GM12878 (cell line): ENCODE data around the gene CROCC. TPM values are rescaled to one million over a fixed set of nuclear protein-coding genes. Genes with fewer than 3 reads are reported as not detected.
A peak's percentile ranks its signal among the peaks of the same experiment; 100 is the strongest.

Experiments used
- BACH1 ChIP-seq: fragments of 450-650 bp; IDR thresholded peaks from 2 replicates; pipeline ENCODE4 v1.6.1; 2017; ENCODE audit warnings: mild to moderate bottlenecking, borderline replicate concordance
- BCL11A ChIP-seq: IDR thresholded peaks from 2 replicates; pipeline ENCODE4 v1.6.1; 2011; ENCODE audit warnings: low read depth, low read length
- FOXM1 ChIP-seq: IDR thresholded peaks from 2 replicates; pipeline ENCODE4 v1.6.1; 2012; ENCODE audit warnings: low read depth, mild to moderate bottlenecking, inconsistent platforms, low read length, moderate library complexity
- IRF4 ChIP-seq: IDR thresholded peaks from 2 replicates; pipeline ENCODE4 v1.6.1; 2011; ENCODE audit warnings: low read depth, low read length
- MTA2 ChIP-seq: fragments of 450-650 bp; IDR thresholded peaks from 2 replicates; pipeline ENCODE4 v1.6.1; 2016; ENCODE audit warnings: low read depth, mild to moderate bottlenecking, moderate library complexity
- NRF1 ChIP-seq: conservative IDR thresholded peaks from 2 replicates; pipeline ENCODE4 v1.6.1; 2011; ENCODE audit warnings: mild to moderate bottlenecking, low read depth, low read length, improper control_type of control experiment
- PAX5 ChIP-seq: IDR thresholded peaks from 2 replicates; pipeline ENCODE4 v1.6.1; 2011; ENCODE audit warnings: low read depth, low read length, borderline replicate concordance
- POU2F2 ChIP-seq: IDR thresholded peaks from 3 replicates; pipeline ENCODE4 v1.6.1; 2011; ENCODE audit warnings: low read depth, mild to moderate bottlenecking, low read length, borderline replicate concordance
- RAD21 ChIP-seq: IDR thresholded peaks from 2 replicates; pipeline ENCODE4 v1.6.1; 2011; ENCODE audit warnings: mild to moderate bottlenecking, low read depth, low read length, moderate library complexity; ENCODE audit not compliant: insufficient read depth
- SIX5 ChIP-seq: IDR thresholded peaks from 2 replicates; pipeline ENCODE4 v1.6.1; 2011; ENCODE audit warnings: mild to moderate bottlenecking, low read depth, low read length, moderate library complexity; ENCODE audit not compliant: severe bottlenecking
- SPI1 ChIP-seq: IDR thresholded peaks from 2 replicates; pipeline ENCODE4 v1.6.1; 2011; ENCODE audit warnings: low read depth, mild to moderate bottlenecking, low read length, moderate library complexity, borderline replicate concordance; ENCODE audit not compliant: insufficient read depth
- STAT1 ChIP-seq: fragments of 450-650 bp; conservative IDR thresholded peaks from 2 replicates; pipeline ENCODE4 v1.6.1; 2014; ENCODE audit warnings: antibody characterized with exemption, mild to moderate bottlenecking
- SUZ12 ChIP-seq: fragments of 200-600 bp; sonication (generic); IDR thresholded peaks from one replicate; pipeline ENCODE4 v1.6.1; 2018; ENCODE audit warnings: antibody characterized with exemption, mild to moderate bottlenecking; ENCODE audit not compliant: unreplicated experiment
- ZSCAN29 ChIP-seq: fragments of 450-650 bp; IDR thresholded peaks from 2 replicates; pipeline ENCODE4 v1.6.1; 2017; ENCODE audit warnings: mild to moderate bottlenecking, moderate library complexity
- polyA plus RNA-seq, 11 experiments: library from polyadenylated mRNA; depleted of rRNA in 4 of 11; unstranded in 6 of 11; stranded (reverse) in 5 of 11; fragments of >200 nt; fragmentation: Nextera tagmentation in 4 of 11; fragmentation: Illumina TruSeq in 1 of 11; extraction: Ambion mirVana in 4 of 11; extraction: Trizol in 1 of 11; gene quantifications; 1 replicate in 1 of 11; 2 replicates in 10 of 11; pipeline versions ENCODE4 v1.2.1 to v1.2.3, GENCODE V29; 2011 to 2016; ENCODE audit warnings: inconsistent platforms in 2 of 11, missing spikeins in 2 of 11, low read depth in 1 of 11
- total RNA-seq, 4 experiments: library from RNA; depleted of rRNA in 3 of 4; stranded (reverse); fragments of >200 nt in 3 of 4; fragmentation: Illumina TruSeq in 1 of 4; extraction: Trizol in 1 of 4; gene quantifications; 2 replicates each; pipeline versions ENCODE4 v1.2.1 to v1.2.3, GENCODE V29; 2013 to 2021
- TF ChIP-seq, protein P1 (sequence below): fragments of 450-650 bp; IDR thresholded peaks from 2 replicates; pipeline ENCODE4 v1.6.1; 2017; ENCODE audit warnings: mild to moderate bottlenecking
- TF ChIP-seq, protein P2 (sequence below): fragments of 450-650 bp; IDR thresholded peaks from 2 replicates; pipeline ENCODE4 v1.6.1; 2014; ENCODE audit warnings: mild to moderate bottlenecking
- TF ChIP-seq, protein P3 (sequence below): fragments of 450-650 bp; formaldehyde crosslinking; IDR thresholded peaks from 2 replicates; pipeline ENCODE4 v1.5.0; 2022; ENCODE audit warnings: mild to moderate bottlenecking, missing genetic modification characterization
- TF ChIP-seq, protein P4 (sequence below): IDR thresholded peaks from 2 replicates; pipeline ENCODE4 v1.6.1; 2012; ENCODE audit warnings: improper control_type of control experiment, low read depth, low read length; ENCODE audit not compliant: insufficient replicate concordance

The CROCC gene
- total and polyA plus RNA-seq, 10 of the 15 experiments (the other 5 are each of a cell fraction or from before 2014, with no cell fraction given) = 0.04 to 5.5 (median 2.3) TPM

DNA sequence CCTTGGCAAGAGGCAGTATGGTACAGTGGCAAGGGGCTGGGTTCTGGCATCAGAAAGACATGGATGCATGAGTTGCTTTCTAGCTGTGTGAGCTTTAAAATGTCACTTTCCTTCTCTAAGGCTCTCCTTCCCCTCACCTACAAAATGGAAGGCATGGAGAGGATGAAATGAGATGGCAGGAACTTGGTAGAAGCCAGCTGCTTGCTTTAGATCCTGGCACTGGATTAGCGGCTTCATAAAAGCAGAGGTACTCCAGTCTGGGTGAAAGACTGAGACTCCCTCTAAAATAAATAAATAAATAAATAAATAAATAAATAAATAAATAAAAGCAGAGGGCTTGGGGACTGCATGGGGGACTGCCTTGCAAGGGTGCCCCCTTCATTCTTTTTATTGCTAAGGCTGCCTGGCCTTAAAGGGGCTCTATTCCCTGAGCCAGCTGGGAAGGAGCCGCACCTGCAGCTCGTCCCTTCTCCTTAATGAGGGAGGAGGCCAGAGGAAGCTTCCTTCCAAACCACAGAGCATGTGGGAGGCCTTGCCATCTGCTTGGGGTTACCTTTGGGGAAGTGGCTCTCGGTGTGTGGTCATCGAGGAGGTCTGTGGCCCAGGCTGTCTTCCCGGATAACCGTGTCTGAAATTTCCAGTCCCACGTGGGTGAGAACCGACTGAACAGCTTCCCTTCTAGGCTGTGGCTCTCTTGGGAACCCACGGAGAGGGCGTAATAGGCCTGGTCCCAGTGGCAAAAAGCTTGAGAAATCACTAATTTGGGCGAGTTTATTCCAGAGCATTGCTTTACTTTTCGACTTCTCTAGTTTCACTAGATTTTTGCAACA, 92.0 kb downstream of the CROCC start (continued):
- no peak for TF ChIP-seq RAD21
- TF ChIP-seq SPI1 = peak; percentile 80
- no peak for TF ChIP-seq IRF4
- no peak for TF ChIP-seq FOXM1
- no peak for TF ChIP-seq SIX5
- TF ChIP-seq, protein P1, sequence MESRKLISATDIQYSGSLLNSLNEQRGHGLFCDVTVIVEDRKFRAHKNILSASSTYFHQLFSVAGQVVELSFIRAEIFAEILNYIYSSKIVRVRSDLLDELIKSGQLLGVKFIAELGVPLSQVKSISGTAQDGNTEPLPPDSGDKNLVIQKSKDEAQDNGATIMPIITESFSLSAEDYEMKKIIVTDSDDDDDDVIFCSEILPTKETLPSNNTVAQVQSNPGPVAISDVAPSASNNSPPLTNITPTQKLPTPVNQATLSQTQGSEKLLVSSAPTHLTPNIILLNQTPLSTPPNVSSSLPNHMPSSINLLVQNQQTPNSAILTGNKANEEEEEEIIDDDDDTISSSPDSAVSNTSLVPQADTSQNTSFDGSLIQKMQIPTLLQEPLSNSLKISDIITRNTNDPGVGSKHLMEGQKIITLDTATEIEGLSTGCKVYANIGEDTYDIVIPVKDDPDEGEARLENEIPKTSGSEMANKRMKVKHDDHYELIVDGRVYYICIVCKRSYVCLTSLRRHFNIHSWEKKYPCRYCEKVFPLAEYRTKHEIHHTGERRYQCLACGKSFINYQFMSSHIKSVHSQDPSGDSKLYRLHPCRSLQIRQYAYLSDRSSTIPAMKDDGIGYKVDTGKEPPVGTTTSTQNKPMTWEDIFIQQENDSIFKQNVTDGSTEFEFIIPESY = no peak
- no peak for TF ChIP-seq BACH1
- TF ChIP-seq ZSCAN29 = no peak
- no peak for TF ChIP-seq POU2F2
- TF ChIP-seq SUZ12 = no peak
- 0 out of 2 replicates have a peak, but pooled peaks have one; percentile 10 for TF ChIP-seq BCL11A
- TF ChIP-seq, protein P2, sequence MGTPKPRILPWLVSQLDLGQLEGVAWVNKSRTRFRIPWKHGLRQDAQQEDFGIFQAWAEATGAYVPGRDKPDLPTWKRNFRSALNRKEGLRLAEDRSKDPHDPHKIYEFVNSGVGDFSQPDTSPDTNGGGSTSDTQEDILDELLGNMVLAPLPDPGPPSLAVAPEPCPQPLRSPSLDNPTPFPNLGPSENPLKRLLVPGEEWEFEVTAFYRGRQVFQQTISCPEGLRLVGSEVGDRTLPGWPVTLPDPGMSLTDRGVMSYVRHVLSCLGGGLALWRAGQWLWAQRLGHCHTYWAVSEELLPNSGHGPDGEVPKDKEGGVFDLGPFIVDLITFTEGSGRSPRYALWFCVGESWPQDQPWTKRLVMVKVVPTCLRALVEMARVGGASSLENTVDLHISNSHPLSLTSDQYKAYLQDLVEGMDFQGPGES = no peak
- TF ChIP-seq STAT1 = no peak
- TF ChIP-seq PAX5 = 0 out of 2 replicates have a peak, but pooled peaks have one; percentile 25
- TF ChIP-seq, protein P3, sequence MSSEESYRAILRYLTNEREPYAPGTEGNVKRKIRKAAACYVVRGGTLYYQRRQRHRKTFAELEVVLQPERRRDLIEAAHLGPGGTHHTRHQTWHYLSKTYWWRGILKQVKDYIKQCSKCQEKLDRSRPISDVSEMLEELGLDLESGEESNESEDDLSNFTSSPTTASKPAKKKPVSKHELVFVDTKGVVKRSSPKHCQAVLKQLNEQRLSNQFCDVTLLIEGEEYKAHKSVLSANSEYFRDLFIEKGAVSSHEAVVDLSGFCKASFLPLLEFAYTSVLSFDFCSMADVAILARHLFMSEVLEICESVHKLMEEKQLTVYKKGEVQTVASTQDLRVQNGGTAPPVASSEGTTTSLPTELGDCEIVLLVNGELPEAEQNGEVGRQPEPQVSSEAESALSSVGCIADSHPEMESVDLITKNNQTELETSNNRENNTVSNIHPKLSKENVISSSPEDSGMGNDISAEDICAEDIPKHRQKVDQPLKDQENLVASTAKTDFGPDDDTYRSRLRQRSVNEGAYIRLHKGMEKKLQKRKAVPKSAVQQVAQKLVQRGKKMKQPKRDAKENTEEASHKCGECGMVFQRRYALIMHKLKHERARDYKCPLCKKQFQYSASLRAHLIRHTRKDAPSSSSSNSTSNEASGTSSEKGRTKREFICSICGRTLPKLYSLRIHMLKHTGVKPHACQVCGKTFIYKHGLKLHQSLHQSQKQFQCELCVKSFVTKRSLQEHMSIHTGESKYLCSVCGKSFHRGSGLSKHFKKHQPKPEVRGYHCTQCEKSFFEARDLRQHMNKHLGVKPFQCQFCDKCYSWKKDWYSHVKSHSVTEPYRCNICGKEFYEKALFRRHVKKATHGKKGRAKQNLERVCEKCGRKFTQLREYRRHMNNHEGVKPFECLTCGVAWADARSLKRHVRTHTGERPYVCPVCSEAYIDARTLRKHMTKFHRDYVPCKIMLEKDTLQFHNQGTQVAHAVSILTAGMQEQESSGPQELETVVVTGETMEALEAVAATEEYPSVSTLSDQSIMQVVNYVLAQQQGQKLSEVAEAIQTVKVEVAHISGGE (CRISPR knock-in tag) = no peak
- TF ChIP-seq NRF1 = no peak
- TF ChIP-seq, protein P4, sequence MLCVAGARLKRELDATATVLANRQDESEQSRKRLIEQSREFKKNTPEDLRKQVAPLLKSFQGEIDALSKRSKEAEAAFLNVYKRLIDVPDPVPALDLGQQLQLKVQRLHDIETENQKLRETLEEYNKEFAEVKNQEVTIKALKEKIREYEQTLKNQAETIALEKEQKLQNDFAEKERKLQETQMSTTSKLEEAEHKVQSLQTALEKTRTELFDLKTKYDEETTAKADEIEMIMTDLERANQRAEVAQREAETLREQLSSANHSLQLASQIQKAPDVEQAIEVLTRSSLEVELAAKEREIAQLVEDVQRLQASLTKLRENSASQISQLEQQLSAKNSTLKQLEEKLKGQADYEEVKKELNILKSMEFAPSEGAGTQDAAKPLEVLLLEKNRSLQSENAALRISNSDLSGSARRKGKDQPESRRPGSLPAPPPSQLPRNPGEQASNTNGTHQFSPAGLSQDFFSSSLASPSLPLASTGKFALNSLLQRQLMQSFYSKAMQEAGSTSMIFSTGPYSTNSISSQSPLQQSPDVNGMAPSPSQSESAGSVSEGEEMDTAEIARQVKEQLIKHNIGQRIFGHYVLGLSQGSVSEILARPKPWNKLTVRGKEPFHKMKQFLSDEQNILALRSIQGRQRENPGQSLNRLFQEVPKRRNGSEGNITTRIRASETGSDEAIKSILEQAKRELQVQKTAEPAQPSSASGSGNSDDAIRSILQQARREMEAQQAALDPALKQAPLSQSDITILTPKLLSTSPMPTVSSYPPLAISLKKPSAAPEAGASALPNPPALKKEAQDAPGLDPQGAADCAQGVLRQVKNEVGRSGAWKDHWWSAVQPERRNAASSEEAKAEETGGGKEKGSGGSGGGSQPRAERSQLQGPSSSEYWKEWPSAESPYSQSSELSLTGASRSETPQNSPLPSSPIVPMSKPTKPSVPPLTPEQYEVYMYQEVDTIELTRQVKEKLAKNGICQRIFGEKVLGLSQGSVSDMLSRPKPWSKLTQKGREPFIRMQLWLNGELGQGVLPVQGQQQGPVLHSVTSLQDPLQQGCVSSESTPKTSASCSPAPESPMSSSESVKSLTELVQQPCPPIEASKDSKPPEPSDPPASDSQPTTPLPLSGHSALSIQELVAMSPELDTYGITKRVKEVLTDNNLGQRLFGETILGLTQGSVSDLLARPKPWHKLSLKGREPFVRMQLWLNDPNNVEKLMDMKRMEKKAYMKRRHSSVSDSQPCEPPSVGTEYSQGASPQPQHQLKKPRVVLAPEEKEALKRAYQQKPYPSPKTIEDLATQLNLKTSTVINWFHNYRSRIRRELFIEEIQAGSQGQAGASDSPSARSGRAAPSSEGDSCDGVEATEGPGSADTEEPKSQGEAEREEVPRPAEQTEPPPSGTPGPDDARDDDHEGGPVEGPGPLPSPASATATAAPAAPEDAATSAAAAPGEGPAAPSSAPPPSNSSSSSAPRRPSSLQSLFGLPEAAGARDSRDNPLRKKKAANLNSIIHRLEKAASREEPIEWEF = no peak
- 0 out of 2 replicates have a peak, but pooled peaks have one; percentile 21 for TF ChIP-seq MTA2
